HG03442 (cell line): Measurements from ENCODE around the gene ST7L.
"Not testable (repeated sequence)": the region's sequence is repeated elsewhere in the genome, so short reads cannot be mapped to it uniquely, and the experiment has no call there.

Source experiments
- ATAC-seq: cut with Tn5 transposase; IDR thresholded peaks from one replicate; pipeline ENCODE4 v1.9.1; 2021; ENCODE audit warnings: mild to moderate bottlenecking, moderate library complexity; ENCODE audit not compliant: unreplicated experiment

Gene ST7L, protein sequence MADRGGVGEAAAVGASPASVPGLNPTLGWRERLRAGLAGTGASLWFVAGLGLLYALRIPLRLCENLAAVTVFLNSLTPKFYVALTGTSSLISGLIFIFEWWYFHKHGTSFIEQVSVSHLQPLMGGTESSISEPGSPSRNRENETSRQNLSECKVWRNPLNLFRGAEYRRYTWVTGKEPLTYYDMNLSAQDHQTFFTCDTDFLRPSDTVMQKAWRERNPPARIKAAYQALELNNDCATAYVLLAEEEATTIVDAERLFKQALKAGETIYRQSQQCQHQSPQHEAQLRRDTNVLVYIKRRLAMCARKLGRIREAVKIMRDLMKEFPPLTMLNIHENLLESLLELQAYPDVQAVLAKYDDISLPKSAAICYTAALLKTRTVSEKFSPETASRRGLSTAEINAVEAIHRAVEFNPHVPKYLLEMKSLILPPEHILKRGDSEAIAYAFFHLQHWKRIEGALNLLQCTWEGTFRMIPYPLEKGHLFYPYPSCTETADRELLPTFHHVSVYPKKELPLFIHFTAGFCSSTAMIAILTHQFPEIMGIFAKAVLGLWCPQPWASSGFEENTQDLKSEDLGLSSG

DNA sequence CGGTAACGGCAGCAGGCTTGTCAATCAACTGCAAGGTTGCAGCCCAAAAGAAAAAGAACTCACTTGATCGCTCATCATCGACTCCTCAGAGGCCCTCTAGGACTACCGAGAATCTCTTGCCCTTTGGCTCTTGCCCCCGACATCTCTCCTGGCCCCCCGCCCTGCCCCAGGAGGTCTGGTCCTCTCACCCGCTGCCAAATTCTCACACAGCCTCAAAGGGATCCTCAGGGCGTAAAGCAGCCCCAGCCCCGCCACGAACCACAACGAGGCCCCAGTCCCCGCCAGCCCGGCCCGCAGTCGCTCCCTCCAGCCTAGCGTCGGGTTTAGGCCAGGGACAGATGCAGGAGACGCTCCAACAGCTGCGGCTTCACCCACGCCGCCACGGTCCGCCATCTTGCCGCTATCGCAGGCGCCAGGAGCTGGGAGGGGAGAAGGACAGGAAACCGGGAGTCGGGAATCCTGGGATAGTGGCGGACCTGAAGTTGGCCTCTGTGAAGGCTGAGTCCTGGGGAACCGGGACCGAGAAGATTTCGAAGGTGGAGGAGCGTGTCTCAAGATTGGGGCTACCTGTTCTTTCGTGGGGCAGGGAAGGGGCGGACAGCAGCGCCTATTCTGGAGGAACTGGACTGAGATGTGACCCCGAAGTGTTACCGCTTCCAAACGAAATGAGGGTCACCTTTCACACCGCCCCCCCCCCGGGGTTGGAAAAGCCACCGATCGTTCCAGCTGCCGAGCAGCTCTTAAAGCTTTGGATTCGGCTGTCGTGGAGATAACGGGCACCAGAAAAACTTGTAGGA lies at the start of gene ST7L:
TSS of gene ST7L (minus strand) at position 421 of the 797 bp plus-strand sequence. CDS start at position 393, 28 bp downstream.
- ATAC-seq, result no peak

DNA sequence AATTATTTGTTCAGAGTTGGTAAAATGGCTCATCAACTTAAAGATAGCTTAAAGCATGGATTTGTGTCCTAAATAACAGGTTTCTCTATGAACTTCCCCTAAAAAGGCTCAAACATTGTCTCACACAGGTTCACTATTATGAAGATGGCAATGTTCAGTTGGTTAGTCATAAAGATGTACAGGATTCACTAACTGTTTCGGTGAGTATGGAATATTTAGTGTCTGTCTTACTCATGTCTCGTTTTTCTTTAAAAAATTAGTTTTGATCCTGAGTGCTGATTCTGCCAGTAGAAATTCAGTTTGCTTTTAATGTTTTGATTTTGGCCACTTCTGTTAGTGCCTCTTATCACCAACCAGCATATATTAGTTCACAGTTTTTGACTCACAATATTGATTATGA lies 48.0 kb upstream of the ST7L start:
- ATAC-seq, result no peak

DNA sequence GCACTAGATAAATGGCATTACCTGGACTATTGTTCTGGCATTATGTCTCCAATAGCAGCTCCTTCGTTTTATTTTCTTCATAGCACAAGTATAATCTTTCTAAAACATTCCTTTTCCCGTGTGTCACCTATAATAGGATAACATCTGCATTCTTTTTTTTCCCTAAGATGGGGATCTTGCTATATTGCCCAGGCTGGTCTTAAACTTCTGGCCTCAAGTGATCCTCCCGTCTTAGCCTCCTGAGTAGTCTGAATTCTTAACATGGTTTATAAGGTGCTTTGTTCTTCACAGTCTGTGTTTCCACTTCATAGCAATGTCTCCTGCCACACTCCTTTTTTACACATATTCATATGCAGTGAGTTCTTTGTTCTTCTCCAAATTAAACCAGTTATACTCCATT lies 46.9 kb upstream of the ST7L start:
- no peak for ATAC-seq

DNA sequence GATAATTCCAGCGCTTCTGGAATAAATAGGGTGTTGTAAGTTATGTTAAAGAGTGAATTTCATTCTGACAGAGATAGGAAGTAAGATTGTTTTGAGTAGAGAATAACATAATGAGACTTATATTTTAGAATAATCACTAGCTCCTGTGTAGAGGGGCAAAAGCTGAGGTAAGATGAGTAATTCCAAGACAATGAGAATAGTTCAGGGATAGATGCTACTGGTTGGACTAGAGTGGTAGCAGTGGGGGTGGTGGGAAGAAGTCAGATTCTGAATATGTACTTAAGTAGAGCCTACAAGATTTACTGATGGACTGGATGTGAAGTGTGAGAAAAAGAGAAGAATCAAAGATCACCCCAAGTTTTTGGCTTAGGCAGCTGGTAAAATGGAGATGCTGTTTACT lies 32.3 kb upstream of the ST7L start:
- ATAC-seq, result no peak

DNA sequence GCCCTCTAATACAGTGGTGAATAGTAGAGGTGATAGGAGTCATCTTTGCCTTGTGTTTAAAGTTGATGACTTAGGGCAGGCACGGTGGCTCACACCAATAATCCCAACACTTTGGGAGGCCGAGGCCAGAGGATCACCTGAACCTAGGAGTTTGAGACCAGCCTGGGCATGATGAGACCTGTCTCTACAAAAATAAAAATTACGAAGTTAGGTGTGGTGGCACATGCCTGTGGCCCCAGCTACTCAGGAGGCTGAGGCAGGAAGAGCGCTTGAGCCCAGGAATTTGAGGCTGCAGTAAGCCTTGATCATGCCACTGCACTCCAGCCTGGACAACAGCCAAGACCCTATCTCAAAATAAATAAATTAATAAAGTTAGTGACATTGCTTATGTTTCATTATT lies 27.3 kb upstream of the ST7L start:
- no peak for ATAC-seq

DNA sequence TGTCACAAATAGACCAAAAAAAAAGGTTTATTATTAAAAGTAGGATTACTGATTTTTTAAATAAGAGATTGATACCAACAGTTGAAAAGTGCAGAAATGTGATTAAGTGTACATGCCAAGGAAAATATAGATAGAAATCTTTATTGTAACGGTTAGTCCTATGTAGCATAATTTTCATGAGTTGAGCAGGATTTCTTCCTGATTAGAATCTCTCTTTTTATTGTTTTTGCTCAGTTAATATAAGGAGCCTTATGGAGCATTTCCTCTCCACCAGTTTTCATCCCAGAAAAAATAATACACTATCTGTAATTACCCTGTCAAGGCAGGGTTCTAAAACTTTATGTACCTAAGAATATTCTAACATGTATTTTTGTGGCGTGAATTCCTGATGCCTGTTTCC lies 24.1 kb upstream of the ST7L start:
- ATAC-seq, result no peak

DNA sequence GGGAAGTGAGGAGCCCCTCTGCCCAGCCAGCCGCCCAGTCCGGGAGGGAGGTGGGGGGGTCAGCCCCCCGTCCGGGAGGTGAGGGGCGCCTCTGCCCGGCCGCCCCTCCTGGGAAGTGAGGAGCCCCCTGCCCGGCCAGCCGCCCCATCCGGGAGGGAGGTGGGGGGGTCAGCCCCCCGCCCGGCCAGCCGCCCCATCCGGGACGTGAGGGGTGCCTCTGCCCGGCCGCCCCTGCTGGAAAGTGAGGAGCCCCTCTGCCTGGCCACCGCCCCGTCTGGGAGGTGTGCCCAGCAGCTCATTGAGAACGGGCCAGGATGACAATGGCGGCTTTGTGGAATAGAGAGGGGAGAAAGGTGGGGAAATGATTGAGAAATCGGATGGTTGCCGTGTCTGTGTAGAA lies 21.5 kb upstream of the ST7L start:
- not testable (repeated sequence) for ATAC-seq

DNA sequence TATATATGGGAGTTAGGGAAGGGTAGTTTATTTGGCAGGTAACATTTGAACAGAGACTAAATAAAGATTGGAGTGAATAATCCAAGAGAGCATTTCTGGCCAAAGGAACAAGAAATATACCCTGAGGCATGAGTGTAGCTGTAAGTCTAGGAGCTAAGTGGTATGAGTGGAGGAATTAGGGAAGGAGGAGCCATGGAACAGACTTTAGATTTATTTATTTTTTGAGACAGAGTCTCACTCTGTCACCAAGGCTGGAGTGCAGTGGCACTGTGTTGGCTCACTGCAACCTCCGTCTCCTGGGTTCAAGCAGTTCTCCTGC lies 19.1 kb upstream of the ST7L start:
- ATAC-seq, result no peak

DNA sequence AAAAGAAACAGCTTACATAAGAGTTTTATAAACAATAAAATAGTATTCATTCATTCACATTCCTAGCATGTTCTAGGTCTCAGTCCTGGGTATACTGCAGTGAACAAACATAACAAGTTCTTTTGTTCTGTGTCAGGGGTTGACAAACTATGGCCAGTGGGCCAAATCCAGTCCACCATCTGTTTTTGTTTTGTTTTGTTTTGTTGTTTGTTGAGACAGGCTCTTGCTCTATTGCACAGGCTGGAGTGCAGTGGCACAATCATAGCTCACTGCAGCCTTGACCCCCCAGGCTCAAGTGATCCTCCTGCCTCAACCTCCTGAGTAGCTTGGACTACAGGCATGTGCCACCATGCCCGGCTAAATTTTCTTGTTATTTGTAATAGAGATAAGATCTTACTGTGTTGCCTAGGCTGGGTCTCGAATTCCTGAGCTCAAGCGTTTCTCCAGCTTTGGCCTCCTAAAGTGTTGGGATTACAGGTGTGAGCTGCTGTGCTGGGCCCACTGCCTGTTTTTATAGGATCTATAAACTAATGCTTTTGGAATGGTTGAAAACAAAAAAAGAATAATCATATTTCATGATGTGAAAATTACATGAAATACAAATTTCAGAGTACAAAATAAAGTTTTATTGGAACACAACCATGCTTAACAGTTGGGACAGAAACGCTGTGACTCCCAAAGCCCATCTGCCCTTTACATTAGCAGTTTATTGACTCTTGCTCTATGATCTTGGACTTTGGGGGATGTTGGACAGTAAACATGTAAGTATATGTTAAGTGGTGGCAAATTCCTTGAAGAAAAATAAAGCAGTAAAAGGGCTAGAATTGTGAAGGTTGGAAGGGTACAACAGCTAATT lies 18.5 kb upstream of the ST7L start:
- ATAC-seq, result no peak

DNA sequence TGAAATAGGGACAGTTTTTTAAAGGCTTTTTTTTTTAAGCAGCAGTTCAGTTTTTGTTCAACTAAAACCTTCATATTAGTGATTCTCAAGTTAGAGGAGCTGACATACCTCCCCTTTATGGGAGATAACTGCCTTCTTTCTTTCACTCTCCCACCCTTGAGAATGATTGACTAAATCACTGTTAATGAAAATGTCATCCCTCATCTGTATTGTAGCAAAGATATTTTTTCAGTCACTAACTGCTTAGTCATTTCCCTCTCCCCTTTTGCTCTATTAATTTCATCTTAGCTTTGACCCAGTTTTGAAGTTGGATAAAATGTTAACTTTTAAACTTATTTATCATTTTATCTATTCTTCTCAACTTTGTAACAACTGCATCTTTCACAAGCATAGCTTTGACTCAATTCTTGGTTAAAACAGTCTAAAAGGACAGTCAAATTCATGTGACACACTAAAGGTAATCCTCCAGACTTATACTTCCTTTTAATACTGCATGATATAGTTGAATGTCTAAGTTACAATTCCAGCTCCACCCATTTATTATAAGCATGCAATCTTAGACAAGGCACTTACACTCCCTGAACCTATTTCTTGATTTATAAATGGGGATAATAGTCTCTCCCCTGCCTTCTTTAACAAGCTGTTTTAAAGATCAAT lies 17.8 kb upstream of the ST7L start:
- no peak for ATAC-seq

DNA sequence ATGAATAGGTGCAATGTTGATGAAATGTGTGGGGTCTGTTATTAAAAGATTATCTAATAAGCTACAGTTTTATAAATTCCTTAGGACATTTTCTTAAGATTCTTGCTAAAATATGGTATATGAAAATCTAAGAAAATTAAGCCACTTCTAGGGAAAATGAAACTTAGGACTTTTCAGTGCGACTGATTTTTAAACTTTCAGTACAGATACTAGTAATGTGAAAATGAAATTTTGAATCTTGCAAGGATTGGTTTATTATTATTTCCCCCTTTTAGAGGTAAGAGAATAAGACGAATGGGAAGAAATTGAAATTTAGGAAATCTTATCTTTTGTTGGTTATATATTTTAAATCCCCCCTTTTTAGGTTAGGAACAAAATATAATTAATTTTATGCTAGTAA lies 17.1 kb upstream of the ST7L start:
- ATAC-seq, result no peak

DNA sequence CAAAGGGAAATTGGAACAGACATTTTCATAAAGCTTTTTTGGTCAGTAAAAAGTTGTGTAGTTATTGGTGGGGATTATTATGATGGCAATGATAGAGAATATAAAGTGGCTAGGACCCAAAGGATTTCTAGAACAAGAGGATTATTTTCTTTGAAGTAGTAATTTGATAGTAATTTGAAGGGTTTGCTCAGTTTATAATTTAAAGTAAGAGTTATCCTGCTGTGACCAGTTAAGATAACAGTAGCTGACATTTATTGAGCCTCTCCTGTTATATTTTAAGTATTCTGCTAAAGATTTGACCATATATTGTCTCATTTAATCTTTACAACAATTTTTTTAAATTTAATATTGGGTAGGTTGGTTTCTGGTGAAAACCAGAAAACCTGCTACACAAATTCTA lies 15.4 kb upstream of the ST7L start:
- ATAC-seq, result no peak

DNA sequence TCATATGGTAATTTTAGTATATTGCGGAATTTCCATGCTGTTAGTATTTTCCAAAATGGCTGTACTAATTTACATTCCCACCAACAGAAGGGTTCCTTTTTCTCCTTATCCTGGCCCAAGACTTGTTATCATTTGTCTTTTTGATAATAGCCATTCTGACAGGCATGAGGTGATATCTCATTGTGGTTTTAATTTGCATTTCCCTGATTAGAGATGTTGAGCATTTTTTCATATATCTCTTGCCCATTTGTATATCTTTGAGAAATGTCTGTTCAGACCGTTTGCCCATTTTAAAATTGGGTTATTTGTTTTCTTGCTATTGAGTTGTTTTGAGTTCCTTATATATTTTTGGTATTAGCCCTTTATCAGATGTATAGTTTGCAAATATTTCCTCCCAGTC lies 14.7 kb upstream of the ST7L start:
- no peak for ATAC-seq

DNA sequence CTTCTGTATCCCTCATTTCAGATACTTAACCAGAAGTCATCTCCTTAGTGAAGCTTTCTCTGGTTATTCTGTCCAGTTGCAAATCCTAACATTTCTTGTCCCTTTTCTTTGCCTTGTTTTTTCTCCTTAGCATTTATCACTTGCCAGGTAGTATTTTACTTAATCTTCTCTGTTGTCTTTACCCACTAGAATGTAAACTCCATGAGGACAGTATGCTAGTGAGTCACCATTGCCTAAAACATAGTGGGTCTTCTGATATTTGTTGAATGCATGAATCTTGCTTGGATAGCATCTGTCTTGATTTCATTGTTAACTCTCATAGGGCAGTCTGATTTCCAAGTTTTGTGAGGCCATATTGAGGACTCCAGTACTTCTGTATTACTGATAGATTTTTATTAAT lies 10.3 kb upstream of the ST7L start:
- ATAC-seq, result no peak

DNA sequence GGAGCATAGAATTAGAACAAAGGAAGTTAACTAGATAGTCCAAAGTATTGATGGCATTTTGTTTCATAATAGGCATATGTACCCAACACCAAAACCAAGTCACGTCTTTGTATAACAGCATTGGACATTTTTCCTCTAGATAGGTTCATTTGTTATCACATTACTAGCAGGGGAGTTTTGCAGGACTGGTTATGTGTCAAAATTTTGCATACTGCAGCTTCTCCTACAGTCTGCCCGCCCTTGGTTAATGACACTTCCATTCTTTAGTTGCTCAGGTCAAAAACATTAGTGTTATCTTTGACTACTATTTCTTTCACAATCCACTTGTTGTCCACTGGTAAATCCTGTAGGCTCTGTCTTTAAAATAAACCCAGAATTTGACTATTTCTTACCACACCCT lies 9.6 kb upstream of the ST7L start:
- ATAC-seq, result no peak

DNA sequence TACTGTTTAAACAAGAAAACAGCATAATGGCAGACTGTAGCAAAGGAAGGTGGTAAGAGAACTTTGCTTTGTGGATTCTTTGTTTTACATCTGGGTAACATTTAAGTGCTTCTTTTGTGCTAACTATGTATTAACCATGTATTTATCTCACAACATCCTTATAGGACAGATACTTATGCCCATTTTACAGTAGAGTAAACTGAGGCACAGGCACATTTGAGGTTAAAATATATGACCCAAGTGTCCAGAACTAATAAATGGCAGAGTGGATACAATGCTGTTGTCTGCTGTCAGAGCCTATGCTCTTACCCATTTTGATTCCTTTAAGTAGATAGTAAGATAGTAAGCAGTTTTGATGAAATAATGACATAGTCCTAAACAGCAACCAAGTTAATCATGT lies 7.9 kb upstream of the ST7L start:
- no peak for ATAC-seq

DNA sequence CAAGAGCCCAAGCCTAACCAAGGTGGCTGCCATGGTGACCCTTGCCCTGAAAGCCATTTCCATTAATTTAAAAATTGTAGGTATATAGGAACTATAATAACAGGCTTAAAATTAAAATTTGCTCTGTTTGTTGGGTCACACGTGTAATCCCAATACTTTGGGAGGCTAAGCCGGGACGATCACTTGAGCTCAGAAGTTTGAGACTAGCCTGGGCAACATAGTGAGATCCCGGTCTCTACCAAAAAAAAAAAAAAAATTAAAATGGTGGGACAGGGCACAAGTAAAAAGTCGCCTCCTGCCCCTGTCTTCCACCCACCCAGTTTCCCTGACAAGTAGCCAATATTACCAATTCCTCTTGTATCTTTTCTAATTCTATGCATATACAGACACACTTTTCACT lies 7.3 kb upstream of the ST7L start:
- no peak for ATAC-seq

DNA sequence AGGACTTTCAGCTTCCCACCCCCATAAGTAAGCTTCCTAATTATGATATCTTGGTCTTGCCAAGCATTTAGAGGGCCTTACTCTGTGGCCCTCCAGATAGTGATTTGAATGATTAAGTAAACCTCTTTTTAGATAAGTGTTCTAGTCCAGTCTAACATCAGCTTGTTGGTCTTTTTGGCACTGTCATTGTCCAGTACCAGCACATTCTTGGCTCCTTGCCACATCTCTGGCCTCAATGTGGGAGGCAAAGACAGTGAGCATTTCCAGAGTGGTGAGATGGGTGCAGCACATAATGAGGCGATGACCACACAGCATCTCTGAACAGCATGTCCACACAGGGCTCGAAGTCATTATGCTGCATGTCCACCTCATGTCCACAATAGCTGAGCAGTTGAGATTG lies 6.8 kb upstream of the ST7L start:
- no peak for ATAC-seq

DNA sequence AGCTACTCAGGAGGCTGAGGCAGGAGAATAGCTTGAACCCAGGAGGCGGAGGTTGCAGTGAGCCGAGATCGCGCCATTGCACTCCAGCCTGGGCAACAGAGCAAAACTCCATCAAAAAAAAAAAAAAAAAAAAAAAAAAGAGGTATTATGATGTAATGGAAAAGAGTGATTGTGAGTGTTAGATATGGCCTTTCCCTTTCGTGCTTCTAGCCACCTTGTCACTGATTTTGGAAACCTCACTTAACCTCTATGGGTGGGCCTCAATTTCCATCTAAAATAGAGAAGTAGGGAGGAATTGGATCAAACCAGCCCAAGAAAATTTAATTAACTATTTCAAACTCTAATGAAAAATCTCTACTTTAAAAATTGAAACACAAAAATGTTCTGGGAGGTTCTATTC lies 5.6 kb upstream of the ST7L start:
- not testable (repeated sequence) for ATAC-seq

DNA sequence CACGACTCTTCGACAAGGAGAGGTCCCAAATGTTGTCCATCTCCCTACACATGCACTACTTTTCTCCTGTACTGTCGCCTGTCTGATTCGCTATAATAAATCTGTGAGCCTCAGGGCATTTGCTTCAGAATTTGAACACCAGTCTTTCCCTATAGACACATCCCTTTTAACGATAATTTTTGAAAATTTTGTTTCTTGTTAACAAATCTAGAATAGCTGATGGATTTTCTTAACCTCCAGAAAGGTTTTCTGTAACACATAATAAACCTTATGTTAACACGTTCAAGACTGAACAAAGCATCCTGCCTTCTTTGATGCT lies 1.4 kb upstream of the ST7L start:
- ATAC-seq, result no peak
